C4-2B (cell line): Measurements from ENCODE around the gene RBM4.

ENCODE experiments used
- H3K27ac ChIP-seq: fragments of 450-650 bp; 2 replicates; pipeline ENCODE4 v1.5.1; 2017
- CTCF ChIP-seq: fragments of 450-650 bp; conservative IDR thresholded peaks from 2 replicates; pipeline ENCODE4 v1.5.1; 2017; ENCODE audit warnings: mild to moderate bottlenecking
- ZFX ChIP-seq: fragments of 450-650 bp; IDR thresholded peaks from 2 replicates; pipeline ENCODE4 v1.6.1; 2017

RBM4 gene

GRCh38 chr11:66663741-66664296 lies 25.3 kb downstream of the RBM4 start:
- no peak overlapping the region for H3K27ac ChIP-seq

GRCh38 chr11:66665369-66665768 lies 26.9 kb downstream of the RBM4 start:
- H3K27ac ChIP-seq = no peak overlapping the region
- no peak for TF ChIP-seq ZFX
- no peak for TF ChIP-seq CTCF

More at GRCh38 chr11:66663741-66664296, 25.3 kb downstream of the RBM4 start:
- TF ChIP-seq ZFX (no peak), CTCF (no peak)

GRCh38 chr11:66670816-66671215 lies 32.3 kb downstream of the RBM4 start:
- TF ChIP-seq CTCF (no peak), ZFX (no peak)
- H3K27ac ChIP-seq = no peak overlapping the region

GRCh38 chr11:66674964-66675602 lies 36.6 kb downstream of the RBM4 start:
- TF ChIP-seq ZFX = no peak
- no peak for TF ChIP-seq CTCF
- no peak overlapping the region for H3K27ac ChIP-seq

GRCh38 chr11:66676282-66676919 lies 37.9 kb downstream of the RBM4 start:
- TF ChIP-seq CTCF = no peak
- TF ChIP-seq ZFX = no peak
- H3K27ac ChIP-seq = peak overlapping the region; percentile 86; the same call in 1 of the 2 replicates

- no peak for TF ChIP-seq CTCF
- no peak for TF ChIP-seq ZFX
- H3K27ac ChIP-seq = peak overlapping the region; percentile 86
Observed at GRCh38 chr11:66676931-66677598, 38.6 kb downstream of the RBM4 start.
